Measurements from ENCODE around the gene MIB1. TPM values are rescaled to one million over a fixed set of nuclear protein-coding genes. Genes with fewer than 3 reads are reported as not detected.

MIB1 gene
- total and polyA plus RNA-seq, 9 of the 15 experiments (the other 6 are each of a cell fraction or from before 2014, with no cell fraction given) = 7.2 to 43.8 (median 23.2) TPM

DNA sequence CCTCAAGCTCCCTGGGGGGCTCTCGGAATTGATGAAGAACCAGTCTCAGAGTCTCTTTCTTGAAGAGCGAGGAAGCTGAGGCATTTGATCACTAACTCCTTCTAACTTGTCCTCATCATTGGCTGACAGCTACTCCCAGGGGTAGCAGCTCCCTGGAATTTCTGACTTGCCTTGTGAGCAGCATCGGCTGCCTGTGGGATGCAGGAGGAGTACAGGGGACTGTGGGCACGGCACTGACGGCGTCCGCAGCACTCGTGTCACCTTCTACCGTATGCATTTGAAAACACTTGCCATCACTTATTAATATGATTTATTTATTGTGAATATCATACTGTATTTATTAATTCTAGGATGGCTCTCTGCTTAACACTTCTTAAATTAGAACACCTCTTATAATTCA, 175.0 kb downstream of the MIB1 start:
- H3K4me1 ChIP-seq (replicated peaks in 1 of 2; ENCODE audit: control insufficient read depth in 2 of 2, insufficient read depth in 2 of 2, low read length in 2 of 2) = no peaks in the 10 kb centered on the region
- no TSS peak for BruUV-seq (replicated peaks)
- no peak overlapping the region for H3K4me2 ChIP-seq (ENCODE audit: insufficient read depth, low read length)
- H3K27ac ChIP-seq (ENCODE audit: extremely low read depth, low read depth, low read length) = no peak overlapping the region
- TF ChIP-seq, protein P1, sequence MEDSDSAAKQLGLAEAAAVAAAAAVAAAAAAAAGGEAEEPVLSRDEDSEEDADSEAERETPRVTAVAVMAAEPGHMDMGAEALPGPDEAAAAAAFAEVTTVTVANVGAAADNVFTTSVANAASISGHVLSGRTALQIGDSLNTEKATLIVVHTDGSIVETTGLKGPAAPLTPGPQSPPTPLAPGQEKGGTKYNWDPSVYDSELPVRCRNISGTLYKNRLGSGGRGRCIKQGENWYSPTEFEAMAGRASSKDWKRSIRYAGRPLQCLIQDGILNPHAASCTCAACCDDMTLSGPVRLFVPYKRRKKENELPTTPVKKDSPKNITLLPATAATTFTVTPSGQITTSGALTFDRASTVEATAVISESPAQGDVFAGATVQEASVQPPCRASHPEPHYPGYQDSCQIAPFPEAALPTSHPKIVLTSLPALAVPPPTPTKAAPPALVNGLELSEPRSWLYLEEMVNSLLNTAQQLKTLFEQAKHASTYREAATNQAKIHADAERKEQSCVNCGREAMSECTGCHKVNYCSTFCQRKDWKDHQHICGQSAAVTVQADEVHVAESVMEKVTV (CRISPR knock-in tag; IDR thresholded peaks at IDR 0.05) = no peak
- TF ChIP-seq EP400 (IDR thresholded peaks at IDR 0.05) (no peak), MAZ (CRISPR knock-in tag; conservative IDR thresholded peaks at IDR 0.05 in 1 of 2, IDR thresholded peaks at IDR 0.05 in 1 of 2) (no peak), ZNF398 (CRISPR knock-in tag; IDR thresholded peaks at IDR 0.05) (no peak), ESRRB (CRISPR knock-in tag; IDR thresholded peaks at IDR 0.05; ENCODE audit: borderline replicate concordance) (no peak), CREB1 (IDR thresholded peaks at IDR 0.05) (no peak), CREB1 (CRISPR knock-in tag; IDR thresholded peaks at IDR 0.05) (no peak), SRSF9 (IDR thresholded peaks at IDR 0.05; ENCODE audit: borderline replicate concordance, low read depth, low read length) (no peak), CAMTA2 (CRISPR knock-in tag; conservative IDR thresholded peaks at IDR 0.05) (no peak)
- no peaks in the 10 kb centered on the region for H3K36me3 ChIP-seq (ENCODE audit: control insufficient read depth, insufficient read depth, low read length)
- ATAC-seq (no peak), DNase-seq (ENCODE audit: extremely low read depth in 1 of 4, low spot score in 3 of 4) (no peak), FAIRE-seq (no peak)
- no peaks in the 10 kb centered on the region for H3K9me3 ChIP-seq (replicated peaks; ENCODE audit: control insufficient read depth, insufficient read depth, low read depth, low read length)
- H3K27me3 ChIP-seq (ENCODE audit: control insufficient read depth in 2 of 2, insufficient read depth in 2 of 2, low read length in 2 of 2) = peaks cover 0 to 8% of the 10 kb centered on the region in 2 experiments; a peak in 3 of 5 replicates
- 1% methylated on average over 9 of the region's 9 CpGs for WGBS (ENCODE audit: insufficient coverage, low coverage, missing lambda C conversion rate)
- no peak overlapping the region for H3K4me3 ChIP-seq
- in situ Hi-C loops (cut with MboI) (loop anchor here (25.0 kb wide), 1 partner anchor 647 kb away; no protein-coding TSS in a partner anchor), intact Hi-C loops (cut with micrococcal nuclease) (no loop called here)
- no peak overlapping the region for H2AFZ ChIP-seq (ENCODE audit: low read depth, low read length)
- ChIA-PET POLR2A (no interaction called here), CTCF (ENCODE audit: low intra/inter-chr PET ratio) (no interaction called here)
- H4K20me1 ChIP-seq (replicated peaks; ENCODE audit: control insufficient read depth, insufficient read depth, low read length) = no peaks in the 10 kb centered on the region
- no peaks in the 10 kb centered on the region for H3K79me2 ChIP-seq (ENCODE audit: control insufficient read depth, insufficient read depth, low read length)
- no peak overlapping the region for H3K9ac ChIP-seq (ENCODE audit: insufficient read depth in 1 of 2, low read depth in 2 of 2, low read length in 2 of 2)
- no peaks in the 10 kb centered on the region for H3K9me1 ChIP-seq (ENCODE audit: control insufficient read depth, insufficient read depth, low read length)
